Mucosa of descending colon (tissue), 3 donors: ENCODE results near the gene SBK3. TPM values are rescaled to one million over a fixed set of nuclear protein-coding genes. Genes with fewer than 3 reads are reported as not detected.

Source experiments
- ATAC-seq: fragments of 200-7000 bp; cut with Tn5 transposase; one replicate; pipeline ENCODE4 v1.9.1; 2020; ENCODE audit warnings: mild to moderate bottlenecking, moderate library complexity
- DNase-seq, 3 donors: peaks; one replicate each; pipeline ENCODE4 v3.0.0-alpha.2; 2020
- H3K36me3 ChIP-seq: fragments of 200-600 bp; one replicate; pipeline ENCODE4 v1.8.0; 2021; ENCODE audit warnings: low read depth, mild to moderate bottlenecking
- H3K4me1 ChIP-seq: fragments of 200-600 bp; one replicate; pipeline ENCODE4 v1.8.0; 2021; ENCODE audit warnings: low read depth, mild to moderate bottlenecking
- H3K4me3 ChIP-seq: fragments of 200-600 bp; one replicate; pipeline ENCODE4 v1.8.0; 2021; ENCODE audit warnings: mild to moderate bottlenecking
- H3K9me3 ChIP-seq: fragments of 200-600 bp; one replicate; pipeline ENCODE4 v1.8.0; 2021; ENCODE audit warnings: mild to moderate bottlenecking
- intact Hi-C, 2 donors: fragments of 100-400 bp; cut with DNase I in 1 of 2; cut with micrococcal nuclease in 1 of 2; formaldehyde crosslinking; loops; one replicate each; pipeline versions ENCODE4 v1.11.0 to v1.11.1; 2022; cut with DNase I, micrococcal nuclease
- total RNA-seq, 3 donors: library from RNA; stranded (reverse); fragmentation: NEBNext Ultra II Directional in 2 of 3; extraction: Animal tissue kit (Norgen Biotek cat#: 25700) in 2 of 3; gene quantifications; one replicate each; pipeline versions ENCODE4 v1.2.1 to v1.2.4, GENCODE V29; 2021 to 2023
- TF ChIP-seq, protein P1 (sequence below): fragments of 200-600 bp; IDR thresholded peaks from one replicate; pipeline ENCODE4 v1.8.0; 2022; ENCODE audit warnings: antibody characterized with exemption, mild to moderate bottlenecking
- donor health status: DM: no; HTN: no; CAD: no; lungs with moderate emphysema.
- donor health status: DM: no; HTN: no; CAD: no.
- donor health status: DM: no; HTN: yes; CAD: no.

Gene SBK3
- total RNA-seq, 3 donors from 2014 or later = 0.34 to 0.54 TPM; not detected in 1

GRCh38 chr19:55581823-55582223 is 36.5 kb upstream of the SBK3 start:
- H3K9me3 ChIP-seq = no peaks in the 10 kb centered on the region
- H3K4me3 ChIP-seq = no peak overlapping the region
- no peaks in the 10 kb centered on the region for H3K36me3 ChIP-seq
- H3K4me1 ChIP-seq = peaks cover 12% of the 10 kb centered on the region
- ATAC-seq = no peak
- TF ChIP-seq, protein P1, sequence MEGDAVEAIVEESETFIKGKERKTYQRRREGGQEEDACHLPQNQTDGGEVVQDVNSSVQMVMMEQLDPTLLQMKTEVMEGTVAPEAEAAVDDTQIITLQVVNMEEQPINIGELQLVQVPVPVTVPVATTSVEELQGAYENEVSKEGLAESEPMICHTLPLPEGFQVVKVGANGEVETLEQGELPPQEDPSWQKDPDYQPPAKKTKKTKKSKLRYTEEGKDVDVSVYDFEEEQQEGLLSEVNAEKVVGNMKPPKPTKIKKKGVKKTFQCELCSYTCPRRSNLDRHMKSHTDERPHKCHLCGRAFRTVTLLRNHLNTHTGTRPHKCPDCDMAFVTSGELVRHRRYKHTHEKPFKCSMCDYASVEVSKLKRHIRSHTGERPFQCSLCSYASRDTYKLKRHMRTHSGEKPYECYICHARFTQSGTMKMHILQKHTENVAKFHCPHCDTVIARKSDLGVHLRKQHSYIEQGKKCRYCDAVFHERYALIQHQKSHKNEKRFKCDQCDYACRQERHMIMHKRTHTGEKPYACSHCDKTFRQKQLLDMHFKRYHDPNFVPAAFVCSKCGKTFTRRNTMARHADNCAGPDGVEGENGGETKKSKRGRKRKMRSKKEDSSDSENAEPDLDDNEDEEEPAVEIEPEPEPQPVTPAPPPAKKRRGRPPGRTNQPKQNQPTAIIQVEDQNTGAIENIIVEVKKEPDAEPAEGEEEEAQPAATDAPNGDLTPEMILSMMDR = no peak
- intact Hi-C loops = no loop called here
- DNase-seq = no peak

DNA sequence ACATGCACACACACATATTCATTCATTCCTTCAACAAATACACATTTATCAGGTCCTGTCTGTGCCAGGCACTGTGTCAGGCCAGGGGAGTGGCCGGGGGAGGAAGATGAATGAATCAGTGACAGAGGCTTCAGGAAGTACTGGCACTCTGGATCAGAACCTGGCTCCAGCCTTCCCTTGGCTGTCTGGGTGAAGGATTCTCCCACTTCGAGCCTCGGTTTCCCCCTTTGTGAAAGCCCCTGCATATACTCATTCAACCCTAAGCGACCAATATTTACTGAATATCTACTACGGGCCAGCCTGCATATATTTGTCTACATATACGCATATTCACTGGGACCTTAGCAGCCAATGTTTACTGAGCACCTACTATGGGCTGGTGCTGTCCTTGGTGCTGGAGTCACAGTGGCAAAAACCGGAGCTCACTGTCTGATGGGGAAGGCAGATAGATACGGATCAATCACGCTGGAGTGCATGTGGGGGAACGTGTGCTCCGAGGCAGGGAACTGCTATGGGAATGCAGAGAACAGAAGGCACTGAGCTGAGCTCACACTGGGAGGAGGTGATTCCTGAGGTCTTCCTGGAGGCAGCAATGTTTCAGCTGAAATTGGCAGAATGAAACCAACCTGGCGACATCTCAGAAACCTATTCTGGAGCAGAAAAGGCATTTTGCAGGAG is 35.9 kb upstream of the SBK3 start:
- intact Hi-C loops = no loop called here

GRCh38 chr19:55580628-55581144 is 35.3 kb upstream of the SBK3 start, which contains the start of gene ZNF579:
Gene ZNF579 (minus strand): TSS chr19:55580848. CDS start chr19:55579639, 1,209 bp downstream.
- intact Hi-C loops = no loop called here
- peak; percentile 92 for ATAC-seq

More for the DNA sequence above, 35.9 kb upstream of the SBK3 start:
- DNase-seq (peak in 2 of 3 donors; percentile 34 to 46), ATAC-seq (peak; percentile 31)
- no peaks in the 10 kb centered on the region for H3K36me3 ChIP-seq
- H3K9me3 ChIP-seq = no peaks in the 10 kb centered on the region
- TF ChIP-seq, protein P1 = no peak
- peaks cover 11% of the 10 kb centered on the region for H3K4me1 ChIP-seq
- H3K4me3 ChIP-seq = peak overlapping the region; percentile 59

GRCh38 chr19:55579766-55580621 is 34.7 kb upstream of the SBK3 start:
- ATAC-seq = peak; percentile 40

More at GRCh38 chr19:55580628-55581144, 35.3 kb upstream of the SBK3 start, which contains the start of gene ZNF579:
- Histone ChIP-seq H3K4me1 (peaks cover 7% of the 10 kb centered on the region), H3K9me3 (no peaks in the 10 kb centered on the region), H3K4me3 (peak within 1 kb of the TSS; percentile 59), H3K36me3 (no peaks in the 10 kb centered on the region)
- TF ChIP-seq, protein P1 = no peak
- peak; percentile 84 to 91 (median 89) for DNase-seq

More at GRCh38 chr19:55579766-55580621, 34.7 kb upstream of the SBK3 start:
- H3K4me1 ChIP-seq = peaks cover 7% of the 10 kb centered on the region
- peak in 1 of 3 donors; percentile 48 for DNase-seq
- intact Hi-C loops = no loop called here
- H3K4me3 ChIP-seq = peak overlapping the region; percentile 59
- H3K9me3 ChIP-seq = no peaks in the 10 kb centered on the region
- TF ChIP-seq, protein P1 = no peak
- no peaks in the 10 kb centered on the region for H3K36me3 ChIP-seq
